ENCODE results near the gene TMEM164. TPM values are rescaled to one million over a fixed set of nuclear protein-coding genes. Genes with fewer than 3 reads are reported as not detected.

Gene TMEM164
- total RNA-seq, 2 donors from 2014 or later: 12.2 to 24.1 TPM

GRCh38 chrX:110015032-110015431, 12.1 kb downstream of the TMEM164 start:
- no peak overlapping the region for H3K4me3 Mint-ChIP-seq
- no peak for ATAC-seq (replicated peaks)
- no peaks in the 10 kb centered on the region for H3K27me3 Mint-ChIP-seq
- no peaks in the 10 kb centered on the region for H3K9me3 Mint-ChIP-seq
- peaks cover 8% of the 10 kb centered on the region for H3K4me1 Mint-ChIP-seq
- H3K27ac Mint-ChIP-seq: no peak overlapping the region
- peaks cover 12% of the 10 kb centered on the region for H3K36me3 Mint-ChIP-seq (ENCODE audit: low read depth)

DNA sequence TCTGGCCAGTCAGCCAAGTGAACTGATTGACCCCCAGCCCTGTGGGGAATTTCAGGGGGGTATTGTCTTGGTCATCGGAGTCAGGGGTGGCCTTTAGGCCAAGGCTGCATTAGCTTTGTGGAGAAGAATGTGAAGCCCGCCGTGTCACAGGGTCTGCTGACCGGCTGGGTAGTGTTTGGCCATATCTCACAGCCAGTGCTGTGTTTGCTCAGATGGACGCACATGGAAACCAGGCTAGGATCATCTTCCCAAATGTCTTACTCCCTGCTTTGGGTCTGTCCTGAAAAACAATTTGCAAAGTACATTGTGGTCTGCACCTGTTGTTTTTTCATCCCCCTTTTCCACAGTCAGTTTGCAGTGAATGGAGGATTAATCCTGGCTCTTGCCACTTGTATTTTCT, 13.0 kb downstream of the TMEM164 start:
- peaks cover 4% of the 10 kb centered on the region for H3K4me1 Mint-ChIP-seq
- no peaks in the 10 kb centered on the region for H3K27me3 Mint-ChIP-seq
- H3K4me3 Mint-ChIP-seq: no peak overlapping the region
- ATAC-seq (replicated peaks): no peak
- no peak overlapping the region for H3K27ac Mint-ChIP-seq
- H3K36me3 Mint-ChIP-seq (ENCODE audit: low read depth): peaks cover 4% of the 10 kb centered on the region
- no peaks in the 10 kb centered on the region for H3K9me3 Mint-ChIP-seq

GRCh38 chrX:110020536-110020935, 17.6 kb downstream of the TMEM164 start:
- ATAC-seq (replicated peaks): no peak
- no peak overlapping the region for H3K4me3 Mint-ChIP-seq
- H3K4me1 Mint-ChIP-seq: peaks cover 1% of the 10 kb centered on the region
- H3K9me3 Mint-ChIP-seq: no peaks in the 10 kb centered on the region
- H3K36me3 Mint-ChIP-seq (ENCODE audit: low read depth): peaks cover 7% of the 10 kb centered on the region
- no peaks in the 10 kb centered on the region for H3K27me3 Mint-ChIP-seq
- H3K27ac Mint-ChIP-seq: no peak overlapping the region

DNA sequence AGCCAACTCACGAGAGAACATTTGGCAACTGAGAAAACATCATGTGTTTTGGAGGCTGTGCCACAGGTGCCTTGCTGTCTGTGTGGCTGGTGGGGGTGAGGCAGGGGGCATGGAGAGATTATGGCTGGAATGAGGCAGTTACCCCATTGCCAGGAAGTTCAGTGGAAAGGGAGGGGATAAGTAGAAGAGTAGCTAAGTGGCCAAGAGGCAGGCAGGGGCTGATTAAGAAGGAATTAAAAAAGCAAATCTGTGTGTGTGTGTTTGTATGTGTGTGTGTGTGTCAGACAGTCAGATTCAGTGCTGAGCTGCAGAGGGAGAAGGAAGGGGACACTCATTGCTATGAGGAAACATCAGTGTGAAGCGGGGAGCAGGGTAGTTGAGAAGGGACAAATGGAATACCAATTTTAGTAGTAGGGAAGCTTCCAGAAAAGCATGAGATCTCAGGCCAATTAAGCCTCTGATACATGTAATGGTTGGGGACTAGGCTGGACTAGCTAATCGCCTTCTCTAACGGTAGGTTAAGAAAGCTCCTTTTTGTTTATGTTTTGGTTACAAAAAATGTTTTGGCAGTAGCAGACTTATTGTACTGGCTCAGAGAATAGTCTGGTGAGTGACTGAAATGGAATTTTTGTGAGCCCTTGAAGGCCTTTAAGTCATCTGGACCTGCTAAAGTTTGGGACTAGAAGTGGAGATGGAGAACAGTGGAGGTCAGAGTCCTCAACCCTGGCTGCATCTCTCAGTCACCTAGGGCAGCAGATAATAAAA, 18.5 kb downstream of the TMEM164 start:
- no peak overlapping the region for H3K4me3 Mint-ChIP-seq
- H3K4me1 Mint-ChIP-seq: peaks cover 6% of the 10 kb centered on the region
- H3K9me3 Mint-ChIP-seq: no peaks in the 10 kb centered on the region
- no peak for ATAC-seq (replicated peaks)
- H3K27me3 Mint-ChIP-seq: no peaks in the 10 kb centered on the region
- H3K36me3 Mint-ChIP-seq (ENCODE audit: low read depth): peaks cover 7% of the 10 kb centered on the region
- no peak overlapping the region for H3K27ac Mint-ChIP-seq

GRCh38 chrX:110022599-110023448, 19.9 kb downstream of the TMEM164 start:
- no peak overlapping the region for H3K27ac Mint-ChIP-seq

GRCh38 chrX:110025395-110025794, 22.5 kb downstream of the TMEM164 start:
- no peak overlapping the region for H3K4me3 Mint-ChIP-seq
- no peaks in the 10 kb centered on the region for H3K9me3 Mint-ChIP-seq
- no peaks in the 10 kb centered on the region for H3K27me3 Mint-ChIP-seq
- peak overlapping the region; percentile 35 for H3K27ac Mint-ChIP-seq
- H3K36me3 Mint-ChIP-seq (ENCODE audit: low read depth): peaks cover 7% of the 10 kb centered on the region
- no peak for ATAC-seq (replicated peaks)
- peaks cover 6% of the 10 kb centered on the region for H3K4me1 Mint-ChIP-seq

More at GRCh38 chrX:110022599-110023448, 19.9 kb downstream of the TMEM164 start:
- Mint-ChIP-seq H3K4me1 (peaks cover 6% of the 10 kb centered on the region), H3K36me3 (ENCODE audit: low read depth) (peaks cover 7% of the 10 kb centered on the region), H3K27me3 (no peaks in the 10 kb centered on the region), H3K9me3 (no peaks in the 10 kb centered on the region), H3K4me3 (no peak overlapping the region)
- no peak for ATAC-seq (replicated peaks)

DNA sequence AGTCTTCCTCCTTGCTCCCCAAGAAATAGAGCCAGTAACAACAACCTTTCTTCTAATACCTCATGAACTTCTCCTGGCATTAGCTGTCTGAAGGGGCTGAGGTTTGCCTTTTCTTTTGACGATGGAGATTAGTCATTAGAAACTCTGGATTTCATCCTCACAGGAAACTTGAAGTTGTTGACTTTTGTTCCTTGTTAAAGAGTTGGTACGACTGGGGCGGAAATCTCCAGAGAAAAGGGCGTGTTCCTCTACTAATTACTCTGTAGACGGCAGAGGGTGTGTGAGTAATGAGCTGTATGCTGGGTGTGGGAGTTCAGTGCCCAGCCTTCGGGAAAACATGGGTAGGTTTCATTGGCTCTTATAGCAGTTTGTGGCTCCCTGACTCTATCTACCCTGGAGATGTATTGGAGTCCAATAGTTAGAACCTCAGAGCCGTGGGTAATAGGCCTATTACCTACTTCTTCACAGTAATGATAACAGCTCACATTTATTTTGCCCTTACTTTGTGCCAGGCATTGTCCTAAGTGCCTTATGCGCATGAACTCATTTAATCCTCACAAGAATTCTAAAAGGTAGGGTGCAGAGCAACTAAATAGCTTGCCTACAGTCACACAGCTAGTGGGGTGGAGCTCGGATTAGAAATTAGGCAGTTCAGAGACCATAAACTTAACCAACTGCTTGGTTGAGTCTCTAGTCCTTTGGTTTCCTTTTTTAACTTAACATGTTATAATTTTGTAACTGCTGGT, 23.4 kb downstream of the TMEM164 start:
- Mint-ChIP-seq H3K4me3 (no peak overlapping the region), H3K9me3 (no peaks in the 10 kb centered on the region), H3K4me1 (peaks cover 6% of the 10 kb centered on the region), H3K27ac (peak overlapping the region; percentile 35), H3K36me3 (ENCODE audit: low read depth) (peaks cover 7% of the 10 kb centered on the region), H3K27me3 (no peaks in the 10 kb centered on the region)
- ATAC-seq (replicated peaks): no peak

GRCh38 chrX:110032534-110033147, 29.7 kb downstream of the TMEM164 start:
- Mint-ChIP-seq H3K4me3 (no peak overlapping the region), H3K4me1 (no peaks in the 10 kb centered on the region), H3K27me3 (no peaks in the 10 kb centered on the region), H3K9me3 (no peaks in the 10 kb centered on the region), H3K27ac (no peak overlapping the region), H3K36me3 (ENCODE audit: low read depth) (no peaks in the 10 kb centered on the region)
- no peak for ATAC-seq (replicated peaks)

DNA sequence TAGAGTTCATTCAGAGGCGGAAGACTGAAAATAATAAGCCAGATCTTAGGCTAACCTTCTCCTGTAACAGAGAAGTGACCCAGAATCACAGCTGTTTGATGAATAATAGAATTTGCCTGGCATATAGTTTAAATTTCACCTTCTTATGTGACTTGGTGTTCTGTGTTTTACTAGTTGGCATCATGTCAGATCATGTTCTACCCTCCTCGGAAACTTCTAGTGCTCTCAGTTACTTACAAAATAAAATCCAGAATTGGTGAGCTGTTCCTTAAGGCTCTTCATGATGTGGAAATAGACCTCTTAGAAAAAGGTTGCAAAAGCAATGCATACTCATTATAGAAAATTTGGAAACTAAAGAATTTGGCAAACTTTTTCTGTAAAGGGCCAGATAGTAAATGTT, 31.1 kb downstream of the TMEM164 start:
- H3K4me3 Mint-ChIP-seq: no peak overlapping the region
- H3K27ac Mint-ChIP-seq: no peak overlapping the region
- H3K4me1 Mint-ChIP-seq: no peaks in the 10 kb centered on the region
- no peaks in the 10 kb centered on the region for H3K9me3 Mint-ChIP-seq
- no peak for ATAC-seq (replicated peaks)
- H3K36me3 Mint-ChIP-seq (ENCODE audit: low read depth): no peaks in the 10 kb centered on the region
- H3K27me3 Mint-ChIP-seq: no peaks in the 10 kb centered on the region

DNA sequence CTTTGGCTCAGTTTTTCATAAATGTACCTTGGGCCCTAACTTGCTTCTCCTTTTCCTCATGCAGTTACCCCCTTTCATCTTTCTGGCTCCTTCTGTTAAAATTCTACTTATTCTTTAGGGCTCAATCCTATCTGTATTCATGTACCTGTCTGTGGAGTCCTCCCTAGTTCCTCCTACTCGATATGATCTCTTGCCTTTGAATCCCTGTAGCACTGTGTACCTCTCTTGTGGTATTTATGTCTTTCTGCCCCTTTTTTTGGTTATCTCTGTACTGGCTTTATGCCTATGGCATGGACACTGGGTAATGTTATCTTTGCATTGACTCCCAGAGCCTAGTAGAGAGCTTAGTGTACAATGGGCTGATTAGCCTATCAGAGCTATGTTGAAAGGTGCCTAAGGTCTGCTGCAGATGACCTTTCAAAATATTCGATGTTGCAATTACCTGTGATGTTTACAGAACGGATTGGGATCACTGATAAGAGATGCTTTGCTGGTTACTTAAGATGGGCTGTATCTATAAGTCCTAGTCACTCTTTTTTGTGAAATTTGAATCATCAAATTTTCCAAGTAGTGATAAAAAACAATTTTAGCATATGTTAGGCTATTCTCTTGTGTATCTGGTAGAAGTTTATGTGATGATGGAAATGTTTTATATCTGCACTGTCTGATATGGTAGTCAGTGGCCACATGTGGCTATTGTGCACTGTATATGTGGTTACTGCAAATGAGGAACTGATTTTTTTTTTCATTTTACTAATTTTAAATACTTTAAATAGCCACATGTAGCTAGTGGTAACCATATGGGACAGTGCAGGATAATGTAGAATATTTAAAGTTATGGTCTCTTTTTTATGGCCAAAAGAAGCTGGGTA, 33.5 kb downstream of the TMEM164 start:
- Mint-ChIP-seq H3K27me3 (no peaks in the 10 kb centered on the region), H3K27ac (no peak overlapping the region), H3K9me3 (no peaks in the 10 kb centered on the region), H3K4me1 (no peaks in the 10 kb centered on the region), H3K4me3 (no peak overlapping the region), H3K36me3 (ENCODE audit: low read depth) (no peaks in the 10 kb centered on the region)
- ATAC-seq (replicated peaks): no peak

DNA sequence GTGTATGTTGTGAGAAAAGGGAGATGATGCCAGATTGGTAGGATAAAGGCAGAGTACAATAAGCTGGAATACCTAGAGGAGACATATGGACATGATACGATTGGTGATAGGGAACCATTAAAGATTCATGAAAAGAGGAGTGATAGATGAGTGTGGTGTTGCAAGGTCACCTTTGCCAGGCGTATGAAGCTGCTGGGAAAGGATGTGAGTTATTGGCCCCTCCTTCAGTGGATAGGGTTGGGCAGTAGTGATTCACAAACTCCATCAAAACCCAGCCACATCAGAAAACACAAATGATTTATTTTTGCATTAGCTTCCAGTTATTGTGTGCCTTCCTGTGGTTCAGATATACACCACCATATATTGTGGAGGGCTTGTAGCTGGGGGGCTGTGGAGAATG, 34.3 kb downstream of the TMEM164 start:
- Mint-ChIP-seq H3K27ac (no peak overlapping the region), H3K36me3 (ENCODE audit: low read depth) (no peaks in the 10 kb centered on the region)
- no peak for ATAC-seq (replicated peaks)

DNA sequence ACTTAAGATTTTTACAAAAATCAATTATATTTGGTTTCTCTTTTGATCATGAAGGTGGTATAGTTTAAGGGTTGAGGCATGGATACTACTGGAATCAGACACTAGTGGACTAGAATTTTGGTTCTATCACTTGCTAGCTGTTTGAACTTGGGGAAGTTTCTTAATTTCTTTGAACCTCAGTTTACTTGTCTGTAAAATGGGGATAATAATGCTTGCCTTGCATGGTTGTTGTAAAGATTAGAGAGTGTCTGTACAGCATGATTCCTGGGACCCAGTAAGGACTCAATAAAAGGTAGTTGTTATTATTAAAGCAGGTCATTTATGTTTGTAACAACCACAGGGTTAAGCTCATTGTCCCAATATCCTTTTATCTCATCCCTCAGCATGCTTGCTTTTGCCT, 36.0 kb downstream of the TMEM164 start:
- Mint-ChIP-seq H3K27ac (no peak overlapping the region), H3K27me3 (no peaks in the 10 kb centered on the region), H3K36me3 (ENCODE audit: low read depth) (no peaks in the 10 kb centered on the region), H3K9me3 (no peaks in the 10 kb centered on the region), H3K4me1 (no peaks in the 10 kb centered on the region), H3K4me3 (no peak overlapping the region)
- no peak for ATAC-seq (replicated peaks)

More for the DNA sequence above, 34.3 kb downstream of the TMEM164 start:
- H3K27me3 Mint-ChIP-seq: no peaks in the 10 kb centered on the region
- H3K9me3 Mint-ChIP-seq: no peaks in the 10 kb centered on the region
- no peak overlapping the region for H3K4me3 Mint-ChIP-seq
- no peaks in the 10 kb centered on the region for H3K4me1 Mint-ChIP-seq

DNA sequence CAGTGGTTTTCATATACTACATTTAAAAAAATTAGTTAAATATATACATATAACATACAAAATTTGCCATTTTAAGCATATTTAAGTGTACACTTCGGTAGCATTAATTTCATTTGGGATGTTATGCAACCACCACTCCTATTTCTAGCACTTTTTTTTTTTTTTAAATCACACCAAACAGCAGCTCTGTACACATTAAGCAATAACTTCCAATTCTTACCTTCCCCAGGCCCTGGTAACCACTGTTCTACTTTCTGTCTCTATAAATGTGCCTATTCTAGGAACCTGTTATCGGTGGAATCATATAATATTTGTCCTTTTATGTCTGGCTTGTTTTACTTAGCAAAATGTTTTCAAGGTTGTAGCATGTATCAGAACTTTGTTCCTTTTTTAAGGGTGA, 39.1 kb downstream of the TMEM164 start:
- no peaks in the 10 kb centered on the region for H3K4me1 Mint-ChIP-seq
- no peak overlapping the region for H3K27ac Mint-ChIP-seq
- no peak overlapping the region for H3K4me3 Mint-ChIP-seq
- no peaks in the 10 kb centered on the region for H3K27me3 Mint-ChIP-seq
- no peaks in the 10 kb centered on the region for H3K36me3 Mint-ChIP-seq (ENCODE audit: low read depth)
- ATAC-seq (replicated peaks): no peak
- no peaks in the 10 kb centered on the region for H3K9me3 Mint-ChIP-seq

All from activated T-helper 17 cell treated with anti-CD3 and anti-CD28 coated beads, Interleukin-2, amount 50 U/mL, for 72 hours (primary cell).